Activated CD8-positive, alpha-beta T cell treated with anti-CD3 and anti-CD28 coated beads for 36 hours (primary cell): ENCODE results near the gene NOTCH2. TPM values are rescaled to one million over a fixed set of nuclear protein-coding genes. Genes with fewer than 3 reads are reported as not detected.
"Not testable (repeated sequence)": the region's sequence is repeated elsewhere in the genome, so short reads cannot be mapped to it uniquely, and the experiment has no call there.

ENCODE experiments used
- ATAC-seq: fragments of 200-7000 bp; cut with Tn5 transposase; one replicate; pipeline ENCODE4 v1.10.0; 2021; ENCODE audit warnings: mild to moderate bottlenecking, moderate library complexity
- CTCF ChIA-PET: fragments of 350-600 bp; sonication (Branson Sonifier 250); formaldehyde crosslinking; loops from one replicate; lab custom pipeline; 2021; ENCODE audit warnings: antibody characterized with exemption; lab: Charles Lee
- POLR2A ChIA-PET: fragments of 350-600 bp; sonication (Branson Sonifier 250); formaldehyde crosslinking; loops from one replicate; lab custom pipeline; 2021; ENCODE audit warnings: antibody characterized with exemption; lab: Charles Lee
- DNase-seq: peaks from one replicate; pipeline ENCODE4 v3.0.0-alpha.2; 2020
- H3K27ac Mint-ChIP-seq: one replicate; pipeline ENCODE4 v1.8.0; 2021; ENCODE audit warnings: mild to moderate bottlenecking, mixed read lengths
- H3K27me3 Mint-ChIP-seq: one replicate; pipeline ENCODE4 v1.8.0; 2021; ENCODE audit warnings: mixed read lengths
- H3K36me3 Mint-ChIP-seq: one replicate; pipeline ENCODE4 v1.8.0; 2021; ENCODE audit warnings: low read depth, mixed read lengths
- H3K4me1 Mint-ChIP-seq: one replicate; pipeline ENCODE4 v1.8.0; 2021; ENCODE audit warnings: low read depth, mixed read lengths
- H3K4me3 Mint-ChIP-seq: one replicate; pipeline ENCODE4 v1.8.0; 2021; ENCODE audit warnings: mild to moderate bottlenecking, moderate library complexity, mixed read lengths
- H3K9me3 Mint-ChIP-seq: one replicate; pipeline ENCODE4 v1.8.0; 2021; ENCODE audit warnings: mixed read lengths
- intact Hi-C: fragments of 100-400 bp; cut with micrococcal nuclease; formaldehyde crosslinking; loops from one replicate; pipeline ENCODE4 v1.10.0; 2022
- total RNA-seq, 2 experiments: library from RNA; stranded (reverse); gene quantifications; one replicate each; pipeline ENCODE4 v1.2.3, GENCODE V29; 2021

The NOTCH2 gene
- 10 to 100 TPM; 37.6 to 41.3 TPM for total RNA-seq

- ATAC-seq (peak; percentile 66), DNase-seq (peak; percentile 65)
- Mint-ChIP-seq H3K4me3 (peak within 1 kb of the TSS; percentile 62), H3K27ac (peak within 1 kb of the TSS; percentile 49)
- H3K36me3 Mint-ChIP-seq, CTCF ChIA-PET, H3K4me1 Mint-ChIP-seq, POLR2A ChIA-PET, H3K27me3 Mint-ChIP-seq, intact Hi-C loops, H3K9me3 Mint-ChIP-seq: not testable (repeated sequence)
Measured at GRCh38 chr1:120069067-120069919, at the start of gene NOTCH2. TSS of gene NOTCH2 (minus strand) at chr1:120069662. CDS start at chr1:120069406, 256 bp downstream.

GRCh38 chr1:120117371-120118177, 48.1 kb upstream of the NOTCH2 start:
- H3K4me1 Mint-ChIP-seq, H3K4me3 Mint-ChIP-seq, H3K27me3 Mint-ChIP-seq, ATAC-seq, intact Hi-C loops, H3K36me3 Mint-ChIP-seq, CTCF ChIA-PET, H3K9me3 Mint-ChIP-seq, H3K27ac Mint-ChIP-seq, POLR2A ChIA-PET, DNase-seq: not testable (repeated sequence)

- POLR2A ChIA-PET, ATAC-seq, H3K4me1 Mint-ChIP-seq, intact Hi-C loops, H3K36me3 Mint-ChIP-seq, H3K27ac Mint-ChIP-seq, CTCF ChIA-PET, H3K4me3 Mint-ChIP-seq, H3K9me3 Mint-ChIP-seq, DNase-seq, H3K27me3 Mint-ChIP-seq: not testable (repeated sequence)
Measured at GRCh38 chr1:120116094-120116493, 46.6 kb upstream of the NOTCH2 start.

GRCh38 chr1:120113134-120113533, 43.7 kb upstream of the NOTCH2 start:
- H3K36me3 Mint-ChIP-seq, ATAC-seq, H3K4me1 Mint-ChIP-seq, CTCF ChIA-PET, H3K27ac Mint-ChIP-seq, H3K27me3 Mint-ChIP-seq, POLR2A ChIA-PET, intact Hi-C loops, DNase-seq, H3K4me3 Mint-ChIP-seq, H3K9me3 Mint-ChIP-seq: not testable (repeated sequence)

GRCh38 chr1:120112212-120112611, 42.8 kb upstream of the NOTCH2 start:
- POLR2A ChIA-PET, intact Hi-C loops, CTCF ChIA-PET, H3K4me3 Mint-ChIP-seq, DNase-seq, ATAC-seq, H3K9me3 Mint-ChIP-seq, H3K27me3 Mint-ChIP-seq, H3K4me1 Mint-ChIP-seq, H3K27ac Mint-ChIP-seq, H3K36me3 Mint-ChIP-seq: not testable (repeated sequence)

GRCh38 chr1:120111771-120112170, 42.3 kb upstream of the NOTCH2 start:
- H3K36me3 Mint-ChIP-seq, DNase-seq, intact Hi-C loops, H3K27me3 Mint-ChIP-seq, H3K9me3 Mint-ChIP-seq, H3K4me3 Mint-ChIP-seq, CTCF ChIA-PET, H3K27ac Mint-ChIP-seq, H3K4me1 Mint-ChIP-seq, ATAC-seq, POLR2A ChIA-PET: not testable (repeated sequence)

GRCh38 chr1:120111008-120111407, 41.5 kb upstream of the NOTCH2 start:
- intact Hi-C loops, ATAC-seq, H3K4me1 Mint-ChIP-seq, H3K4me3 Mint-ChIP-seq, DNase-seq, POLR2A ChIA-PET, H3K36me3 Mint-ChIP-seq, H3K27me3 Mint-ChIP-seq, H3K9me3 Mint-ChIP-seq, H3K27ac Mint-ChIP-seq, CTCF ChIA-PET: not testable (repeated sequence)

GRCh38 chr1:120109656-120110055, 40.2 kb upstream of the NOTCH2 start:
- DNase-seq, POLR2A ChIA-PET, H3K36me3 Mint-ChIP-seq, intact Hi-C loops, ATAC-seq, H3K27me3 Mint-ChIP-seq, H3K4me3 Mint-ChIP-seq, CTCF ChIA-PET, H3K27ac Mint-ChIP-seq, H3K4me1 Mint-ChIP-seq, H3K9me3 Mint-ChIP-seq: not testable (repeated sequence)

GRCh38 chr1:120109180-120109579, 39.7 kb upstream of the NOTCH2 start:
- intact Hi-C loops, H3K4me3 Mint-ChIP-seq, H3K36me3 Mint-ChIP-seq, H3K9me3 Mint-ChIP-seq, H3K27me3 Mint-ChIP-seq, H3K4me1 Mint-ChIP-seq, CTCF ChIA-PET, POLR2A ChIA-PET, H3K27ac Mint-ChIP-seq, ATAC-seq, DNase-seq: not testable (repeated sequence)

- H3K9me3 Mint-ChIP-seq, CTCF ChIA-PET, POLR2A ChIA-PET, H3K4me1 Mint-ChIP-seq, DNase-seq, H3K27me3 Mint-ChIP-seq, H3K27ac Mint-ChIP-seq, H3K36me3 Mint-ChIP-seq, H3K4me3 Mint-ChIP-seq, intact Hi-C loops: not testable (repeated sequence)
- ATAC-seq = peak; percentile 73
Measured at GRCh38 chr1:120105288-120105687, 35.8 kb upstream of the NOTCH2 start.

- ATAC-seq, H3K36me3 Mint-ChIP-seq, H3K9me3 Mint-ChIP-seq, H3K27me3 Mint-ChIP-seq, H3K4me3 Mint-ChIP-seq, POLR2A ChIA-PET, CTCF ChIA-PET, DNase-seq, H3K27ac Mint-ChIP-seq, intact Hi-C loops: not testable (repeated sequence)
- H3K4me1 Mint-ChIP-seq = peaks cover 10% of the 10 kb centered on the region
Measured at GRCh38 chr1:120103768-120104167, 34.3 kb upstream of the NOTCH2 start.

GRCh38 chr1:120101593-120101992, 32.1 kb upstream of the NOTCH2 start:
- DNase-seq, H3K4me3 Mint-ChIP-seq, CTCF ChIA-PET, POLR2A ChIA-PET, H3K9me3 Mint-ChIP-seq, intact Hi-C loops, ATAC-seq, H3K27ac Mint-ChIP-seq, H3K36me3 Mint-ChIP-seq, H3K27me3 Mint-ChIP-seq: not testable (repeated sequence)
- H3K4me1 Mint-ChIP-seq = peaks cover 13% of the 10 kb centered on the region
